Measurements from ENCODE around the gene NCOA5.

Gene NCOA5

GRCh38 chr20:46117704-46118467 lies 28.1 kb upstream of the NCOA5 start, which contains the start of gene CD40:
Gene CD40, plus strand, starts transcription at chr20:46118314. Its CDS starts 30 bp downstream, at chr20:46118344.
- Histone ChIP-seq H4K20me1 (peaks cover 20 to 45% (median 43%) of the 10 kb centered on the region in 11 experiments; a peak in 20 of 22 replicates), H3K9ac (peak within 1 kb of the TSS; percentile 66 to 82 (median 78)), H3K36me3 (peaks cover 8 to 19% (median 15%) of the 10 kb centered on the region in 11 experiments; a peak in 20 of 22 replicates), H3K4me3 (peak within 1 kb of the TSS; percentile 52 to 77 (median 68)), H3K4me1 (peaks cover 46 to 79% (median 63%) of the 10 kb centered on the region in 10 experiments), H3K9me3 (replicated peaks in 1 of 11) (no peaks in the 10 kb centered on the region), H3K27ac (peak within 1 kb of the TSS; percentile 58 to 87 (median 83); a peak in 21 of 22 replicates), H3K4me2 (peak within 1 kb of the TSS; percentile 78 to 99 (median 96)), H3K27me3 (no peaks in the 10 kb centered on the region)
- no peak for TF ChIP-seq Cebpa-rat (IDR thresholded peaks at IDR 0.05)

GRCh38 chr20:46114449-46114848 lies 24.7 kb upstream of the NCOA5 start:
- H3K4me3 ChIP-seq: no peak overlapping the region
- no peak overlapping the region for H3K4me2 ChIP-seq
- peaks cover 31 to 77% (median 47%) of the 10 kb centered on the region in 10 experiments for H3K4me1 ChIP-seq
- no peaks in the 10 kb centered on the region for H3K36me3 ChIP-seq
- no peaks in the 10 kb centered on the region for H3K9me3 ChIP-seq (replicated peaks in 1 of 11)
- H4K20me1 ChIP-seq: peaks cover 4 to 10% (median 9%) of the 10 kb centered on the region in 11 experiments; a peak in 18 of 22 replicates
- TF ChIP-seq Cebpa-rat (IDR thresholded peaks at IDR 0.05): no peak
- no peak overlapping the region for H3K27ac ChIP-seq
- H3K9ac ChIP-seq: no peak overlapping the region
- no peaks in the 10 kb centered on the region for H3K27me3 ChIP-seq

GRCh38 chr20:46113113-46113470 lies 23.3 kb upstream of the NCOA5 start:
- Histone ChIP-seq H3K4me3 (no peak overlapping the region), H3K27ac (no peak overlapping the region), H3K9ac (no peak overlapping the region), H3K9me3 (replicated peaks in 1 of 11) (no peaks in the 10 kb centered on the region), H4K20me1 (no peaks in the 10 kb centered on the region), H3K36me3 (no peaks in the 10 kb centered on the region), H3K27me3 (no peaks in the 10 kb centered on the region), H3K4me1 (peaks cover 18 to 82% (median 44%) of the 10 kb centered on the region in 10 experiments), H3K4me2 (peak overlapping the region in 3 of 11 experiments; percentile 68 to 87 (median 78); a peak in 6 of 22 replicates)
- no peak for TF ChIP-seq Cebpa-rat (IDR thresholded peaks at IDR 0.05)

- Histone ChIP-seq H3K4me3 (no peak overlapping the region), H3K9me3 (replicated peaks in 1 of 11) (no peaks in the 10 kb centered on the region), H3K4me1 (peaks cover 12 to 85% (median 41%) of the 10 kb centered on the region in 10 experiments), H4K20me1 (no peaks in the 10 kb centered on the region), H3K27ac (no peak overlapping the region), H3K4me2 (peak overlapping the region in 9 of 11 experiments; percentile 38 to 87 (median 72); a peak in 16 of 22 replicates), H3K27me3 (no peaks in the 10 kb centered on the region), H3K36me3 (no peaks in the 10 kb centered on the region), H3K9ac (no peak overlapping the region)
- no peak for TF ChIP-seq Cebpa-rat (IDR thresholded peaks at IDR 0.05)
Observed at GRCh38 chr20:46112430-46113112, 22.8 kb upstream of the NCOA5 start.

GRCh38 chr20:46111836-46112212 lies 22.1 kb upstream of the NCOA5 start:
- Histone ChIP-seq H3K9me3 (replicated peaks in 1 of 11) (no peaks in the 10 kb centered on the region), H3K9ac (peak overlapping the region in 1 of 11 experiments; percentile 51; a peak in 1 of 22 replicates), H4K20me1 (no peaks in the 10 kb centered on the region), H3K27ac (peak overlapping the region in 9 of 11 experiments; percentile 17 to 73 (median 49); a peak in 13 of 22 replicates), H3K4me3 (peak overlapping the region in 1 of 10 experiments; percentile 0; a peak in 1 of 20 replicates), H3K4me2 (peak overlapping the region; percentile 10 to 87 (median 68); a peak in 21 of 22 replicates), H3K27me3 (no peaks in the 10 kb centered on the region), H3K36me3 (no peaks in the 10 kb centered on the region), H3K4me1 (peaks cover 6 to 81% (median 34%) of the 10 kb centered on the region in 10 experiments; a peak in 19 of 20 replicates)
- no peak for TF ChIP-seq Cebpa-rat (IDR thresholded peaks at IDR 0.05)

GRCh38 chr20:46111028-46111835 lies 21.5 kb upstream of the NCOA5 start:
- H3K27ac ChIP-seq: peak overlapping the region in 9 of 11 experiments; percentile 25 to 73 (median 49); a peak in 16 of 22 replicates
- peak overlapping the region; percentile 10 to 87 (median 68); a peak in 20 of 22 replicates for H3K4me2 ChIP-seq
- no peaks in the 10 kb centered on the region for H3K36me3 ChIP-seq
- no peak for TF ChIP-seq Cebpa-rat (IDR thresholded peaks at IDR 0.05)
- H3K9ac ChIP-seq: peak overlapping the region in 3 of 11 experiments; percentile 1 to 51 (median 27); a peak in 3 of 22 replicates
- no peaks in the 10 kb centered on the region for H3K27me3 ChIP-seq
- no peaks in the 10 kb centered on the region for H3K9me3 ChIP-seq (replicated peaks in 1 of 11)
- H3K4me3 ChIP-seq: peak overlapping the region in 1 of 10 experiments; percentile 0; a peak in 1 of 20 replicates
- H3K4me1 ChIP-seq: peaks cover 6 to 77% (median 31%) of the 10 kb centered on the region in 10 experiments; a peak in 19 of 20 replicates
- no peaks in the 10 kb centered on the region for H4K20me1 ChIP-seq

- H3K4me3 ChIP-seq: no peak overlapping the region
- H3K9me3 ChIP-seq (replicated peaks in 1 of 11): 0 out of 22 replicates have a peak, but pooled peaks cover 0 to 4% (median 0%) of the 10 kb centered on the region in 11 experiments
- no peaks in the 10 kb centered on the region for H4K20me1 ChIP-seq
- no peaks in the 10 kb centered on the region for H3K36me3 ChIP-seq
- H3K4me1 ChIP-seq: peaks cover 6 to 67% (median 27%) of the 10 kb centered on the region in 10 experiments; a peak in 19 of 20 replicates
- no peak for TF ChIP-seq Cebpa-rat (IDR thresholded peaks at IDR 0.05)
- H3K9ac ChIP-seq: peak overlapping the region in 1 of 11 experiments; percentile 32; a peak in 1 of 22 replicates
- H3K4me2 ChIP-seq: peak overlapping the region in 6 of 11 experiments; percentile 3 to 87 (median 64); a peak in 11 of 22 replicates
- H3K27ac ChIP-seq: peak overlapping the region in 4 of 11 experiments; percentile 11 to 34 (median 24); a peak in 3 of 22 replicates
- H3K27me3 ChIP-seq: no peaks in the 10 kb centered on the region
Observed at GRCh38 chr20:46108976-46109375, 19.2 kb upstream of the NCOA5 start.

- Histone ChIP-seq H3K36me3 (no peaks in the 10 kb centered on the region), H3K9me3 (replicated peaks in 1 of 11) (0 out of 22 replicates have a peak, but pooled peaks cover 0 to 4% (median 0%) of the 10 kb centered on the region in 11 experiments), H3K9ac (peak overlapping the region in 1 of 11 experiments; percentile 32; a peak in 1 of 22 replicates), H3K4me2 (peak overlapping the region in 7 of 11 experiments; percentile 3 to 87 (median 58); a peak in 12 of 22 replicates), H3K4me1 (peaks cover 6 to 63% (median 27%) of the 10 kb centered on the region in 10 experiments; a peak in 19 of 20 replicates), H3K27me3 (no peaks in the 10 kb centered on the region), H4K20me1 (no peaks in the 10 kb centered on the region), H3K27ac (peak overlapping the region in 4 of 11 experiments; percentile 11 to 34 (median 24); a peak in 3 of 22 replicates), H3K4me3 (no peak overlapping the region)
- TF ChIP-seq Cebpa-rat (IDR thresholded peaks at IDR 0.05): no peak
Observed at GRCh38 chr20:46108435-46108841, 18.7 kb upstream of the NCOA5 start.
